Measurements from ENCODE around the gene OR2H2.

Gene OR2H2

DNA sequence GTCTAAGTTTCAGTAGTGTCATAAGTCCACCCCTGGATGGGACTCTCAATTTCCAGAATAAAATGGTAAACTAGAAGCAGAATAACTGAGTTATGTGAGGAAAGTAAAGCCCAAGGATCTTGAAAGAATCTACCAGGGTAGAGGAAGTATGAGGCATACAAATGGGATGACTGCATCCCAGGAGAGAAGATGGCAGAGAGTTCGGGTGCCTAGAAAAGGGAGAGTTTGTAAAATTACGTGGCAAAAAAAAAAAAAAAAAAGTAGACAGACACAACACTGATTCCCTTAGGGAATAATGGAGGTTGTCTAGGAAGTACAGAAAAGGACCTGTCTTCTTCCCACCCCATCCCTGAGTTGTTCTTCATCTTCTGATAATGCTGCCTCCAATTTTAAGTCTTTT is 44.6 kb downstream of the OR2H2 start:
- no peak for DNase-seq (ENCODE audit: low spot score)

- DNase-seq (ENCODE audit: low spot score) = no peak
These were observed 45.4 kb downstream of the OR2H2 start for GRCh38 chr6:29630315-29630714.

DNA sequence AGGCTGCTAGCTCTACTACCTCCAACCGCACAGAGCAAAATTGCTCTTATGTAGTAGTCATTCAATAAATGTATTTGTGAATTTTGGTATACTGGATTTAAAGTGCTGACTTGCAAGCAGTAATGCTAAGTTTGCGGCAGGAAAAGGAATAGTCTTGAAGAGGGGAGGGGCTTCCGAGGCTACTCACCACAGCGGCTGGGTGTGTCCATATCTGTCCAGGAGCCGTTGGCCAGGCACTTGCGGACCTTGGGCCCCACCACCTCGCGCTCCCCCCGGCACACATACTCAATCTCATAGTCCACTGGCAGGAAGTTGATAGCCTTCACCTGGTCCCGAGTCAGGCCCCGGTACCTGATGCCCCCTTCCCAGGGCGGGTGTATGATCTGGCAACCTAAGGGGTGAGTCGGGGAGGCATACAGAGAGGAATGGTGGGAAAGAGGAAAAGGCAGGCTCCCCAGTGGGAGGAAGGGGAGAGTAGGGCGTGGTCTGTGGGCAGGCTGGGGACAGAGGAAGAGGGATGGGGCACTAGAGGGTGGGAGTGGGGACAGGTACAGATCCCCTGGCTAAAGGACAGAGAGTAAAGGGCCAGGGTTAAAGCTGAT is 46.4 kb downstream of the OR2H2 start:
- no peak for DNase-seq (ENCODE audit: low spot score)

DNA sequence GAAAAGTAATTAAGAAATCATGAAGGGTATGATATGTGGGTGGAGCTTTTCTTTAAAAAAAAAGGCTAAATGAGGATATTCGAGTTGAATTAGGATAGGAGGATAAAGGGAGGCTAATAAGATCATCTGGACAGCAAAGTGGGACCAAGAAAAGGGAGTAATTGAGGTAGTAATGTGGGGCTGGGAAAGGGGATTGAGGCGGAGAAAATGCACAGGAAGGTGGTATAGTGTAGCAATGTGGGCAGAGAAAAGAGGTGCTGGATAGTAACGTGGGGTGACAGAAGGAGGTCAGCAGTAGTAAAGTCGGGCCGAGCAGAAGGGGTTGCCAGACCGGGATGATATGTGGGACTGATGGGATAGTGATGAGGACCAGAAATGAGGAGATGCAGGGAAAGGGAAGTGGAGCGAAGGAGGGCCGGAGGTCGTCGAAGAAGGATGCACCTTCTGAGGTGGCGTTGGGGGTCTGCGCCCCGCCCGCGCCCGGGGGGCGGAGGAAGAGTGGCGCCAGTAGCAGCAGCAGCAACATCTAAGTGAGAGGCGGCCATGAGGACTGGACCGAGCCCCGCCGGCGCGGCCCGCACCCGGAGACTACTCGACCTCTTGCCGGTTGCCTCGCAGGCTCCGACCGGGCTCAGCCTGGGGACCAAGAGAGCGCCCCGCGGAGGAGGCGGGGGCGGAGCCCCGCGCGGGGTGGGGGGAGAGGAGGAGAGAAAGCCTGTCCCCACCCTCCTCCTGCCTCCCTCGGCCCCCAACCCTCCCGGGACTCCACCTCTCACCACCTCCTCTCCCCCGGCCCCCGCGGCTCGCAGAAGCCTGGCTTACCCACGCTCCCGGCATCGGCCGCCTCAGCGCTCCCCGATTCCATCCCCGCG is 47.2 kb downstream of the OR2H2 start:
- peak; percentile 64 for DNase-seq (ENCODE audit: low spot score)

DNA sequence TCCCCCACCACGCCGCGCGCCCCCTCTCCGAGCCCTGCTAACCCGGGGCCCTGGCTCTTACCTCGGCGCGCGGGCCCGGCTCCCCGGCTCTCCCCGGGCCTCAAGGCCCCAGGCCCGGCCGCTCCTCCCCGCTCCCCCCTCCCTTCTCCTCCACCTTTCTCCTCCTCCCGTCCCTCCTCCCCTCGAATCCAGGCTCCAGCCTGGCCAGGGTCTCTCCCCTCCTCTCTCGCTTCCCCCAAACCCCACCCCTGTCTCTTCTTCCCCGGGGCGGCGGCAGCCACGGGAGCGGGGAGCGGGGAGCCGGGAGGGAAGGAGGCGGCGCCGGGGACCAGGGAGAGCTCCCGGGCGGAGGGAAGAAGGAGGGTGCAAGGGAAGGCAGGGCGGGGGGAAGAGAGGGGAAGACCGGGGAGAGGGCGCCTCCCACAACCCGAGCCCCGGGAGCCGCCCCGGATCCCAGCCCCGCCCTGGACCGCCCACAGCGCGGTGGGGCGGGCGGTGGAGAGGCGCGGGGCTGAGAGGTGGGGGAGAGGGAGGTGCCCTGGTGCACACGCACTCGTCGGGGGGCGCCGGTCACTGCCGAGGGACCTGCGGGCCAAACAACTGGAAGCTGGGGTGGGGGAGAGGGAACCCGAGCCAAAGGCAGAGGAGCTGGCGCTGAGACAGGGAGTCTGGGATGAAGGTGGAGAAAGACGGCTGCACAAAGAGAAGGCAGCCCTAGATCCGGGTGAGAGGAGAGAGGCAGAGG is 48.0 kb downstream of the OR2H2 start, which contains the start of gene GABBR1:
GABBR1 (minus strand) TSS at position 395 of the 745 bp plus-strand sequence. CDS start 798 bp downstream, outside the sequence.
- peak; percentile 88 for DNase-seq (ENCODE audit: low spot score)

- DNase-seq (ENCODE audit: low spot score) = no peak
These were observed 48.6 kb downstream of the OR2H2 start for GRCh38 chr6:29633534-29633905.

- DNase-seq (ENCODE audit: low spot score) = no peak
These were observed 52.3 kb downstream of the OR2H2 start for GRCh38 chr6:29637247-29637646.
